Endothelial cell of umbilical vein (primary cell): ENCODE data around the gene SLC8A2.
"Not testable (repeated sequence)": the region's sequence is repeated elsewhere in the genome, so short reads cannot be mapped to it uniquely, and the experiment has no call there.

ENCODE experiments used
- CTCF ChIP-seq, 2 donors: IDR thresholded peaks; 1 replicate in 1 of 2; 2 replicates in 1 of 2; pipeline ENCODE4 v1.5.1; 2011; ENCODE audit warnings: low read length in 2 of 2, mild to moderate bottlenecking in 2 of 2, moderate library complexity in 2 of 2, control low read depth in 1 of 2, inconsistent platforms in 1 of 2, low read depth in 1 of 2; ENCODE audit not compliant: insufficient read depth in 1 of 2; ENCODE audit errors: extremely low read depth in 1 of 2
- EZH2 ChIP-seq: IDR thresholded peaks from 2 replicates; pipeline ENCODE4 v1.6.1; 2012; ENCODE audit warnings: borderline replicate concordance, low read depth, mild to moderate bottlenecking, moderate library complexity, low read length, inconsistent platforms; ENCODE audit not compliant: severe bottlenecking
- JUN ChIP-seq: IDR thresholded peaks from 2 replicates; pipeline ENCODE4 v1.6.1; 2011; ENCODE audit warnings: borderline replicate concordance, low read depth; ENCODE audit not compliant: insufficient read length, insufficient read depth
- MAX ChIP-seq: IDR thresholded peaks from 2 replicates; pipeline ENCODE4 v1.6.1; 2011; ENCODE audit not compliant: insufficient read depth, insufficient read length
- POLR2A ChIP-seq: IDR thresholded peaks from 2 replicates; pipeline ENCODE4 v1.6.1; 2012; ENCODE audit warnings: low read depth, mild to moderate bottlenecking, control low read depth, low read length
- POLR2AphosphoS5 ChIP-seq: IDR thresholded peaks from 2 replicates; pipeline ENCODE4 v1.6.1; 2012; ENCODE audit warnings: low read depth, mild to moderate bottlenecking, control low read depth, low read length, moderate library complexity; ENCODE audit not compliant: insufficient read depth

- TF ChIP-seq CTCF (IDR thresholded peaks at IDR 0.05; ENCODE audit: extremely low read depth in 1 of 2, insufficient read depth in 1 of 2, low read depth in 1 of 2, low read length in 2 of 2); JUN; MAX; POLR2AphosphoS5; POLR2A; EZH2: not testable (repeated sequence)
Measured at GRCh38 chr19:47386582-47386981, 85.1 kb downstream of the SLC8A2 start.
